ENCODE results near the gene ATP10A. TPM values are rescaled to one million over a fixed set of nuclear protein-coding genes. Genes with fewer than 3 reads are reported as not detected.

ATP10A gene
- total and polyA plus RNA-seq, 9 of the 15 experiments (the other 6 are each of a cell fraction or from before 2014, with no cell fraction given), result 0.09 TPM; not detected in 8

DNA sequence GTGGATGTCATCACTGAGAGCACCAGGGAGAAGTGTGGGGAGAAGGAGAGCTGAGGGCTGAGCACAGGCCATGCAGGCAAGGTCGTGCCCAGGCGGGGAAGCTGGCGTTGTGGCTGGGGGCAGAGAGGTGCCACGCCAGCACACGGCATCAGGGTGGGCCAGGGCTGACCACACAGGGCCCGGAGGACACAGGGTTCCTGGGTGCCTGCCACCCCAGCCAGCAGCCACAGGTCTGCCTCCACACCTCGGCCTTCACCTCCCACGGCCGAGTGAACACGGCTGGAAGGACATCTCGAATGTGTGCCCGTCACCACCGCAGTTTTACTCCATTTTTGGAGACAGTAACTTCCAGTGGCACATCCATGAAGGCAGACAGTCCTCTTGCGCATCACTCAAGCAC lies 77.1 kb downstream of the ATP10A start:
- ATAC-seq (no peak), FAIRE-seq (no peak), DNase-seq (ENCODE audit: extremely low read depth in 1 of 4, low spot score in 3 of 4) (no peak)
- ChIA-PET CTCF (ENCODE audit: low intra/inter-chr PET ratio) (interaction anchor here (0.7 kb wide), 1 partner anchor 25 kb away, joined by 3 read pairs; no protein-coding TSS in a partner anchor), POLR2A (no interaction called here)
- Histone ChIP-seq H3K27me3 (ENCODE audit: control insufficient read depth in 2 of 2, insufficient read depth in 2 of 2, low read length in 2 of 2) (peaks cover 0 to 4% of the 10 kb centered on the region in 2 experiments; a peak in 1 of 5 replicates), H2AFZ (ENCODE audit: low read depth, low read length) (0 out of 2 replicates have a peak overlapping the region, but pooled peaks have one; percentile 32), H3K4me2 (ENCODE audit: insufficient read depth, low read length) (no peak overlapping the region), H3K27ac (ENCODE audit: extremely low read depth, low read depth, low read length) (no peak overlapping the region), H3K36me3 (ENCODE audit: control insufficient read depth, insufficient read depth, low read length) (no peaks in the 10 kb centered on the region), H3K9me3 (replicated peaks; ENCODE audit: control insufficient read depth, insufficient read depth, low read depth, low read length) (no peaks in the 10 kb centered on the region), H3K9me1 (ENCODE audit: control insufficient read depth, insufficient read depth, low read length) (no peaks in the 10 kb centered on the region), H3K79me2 (ENCODE audit: control insufficient read depth, insufficient read depth, low read length) (no peaks in the 10 kb centered on the region), H4K20me1 (replicated peaks; ENCODE audit: control insufficient read depth, insufficient read depth, low read length) (no peaks in the 10 kb centered on the region), H3K4me3 (no peak overlapping the region), H3K4me1 (replicated peaks in 1 of 2; ENCODE audit: control insufficient read depth in 2 of 2, insufficient read depth in 2 of 2, low read length in 2 of 2) (peaks cover 8 to 11% of the 10 kb centered on the region in 2 experiments; a peak in 3 of 5 replicates), H3K9ac (ENCODE audit: insufficient read depth in 1 of 2, low read depth in 2 of 2, low read length in 2 of 2) (no peak overlapping the region; a peak in 1 of 4 replicates)
- no TSS peak for BruUV-seq (replicated peaks)
- no peak for TF ChIP-seq FOXO4 (CRISPR knock-in tag; IDR thresholded peaks at IDR 0.05)
- no peak for TF ChIP-seq ZNF77 (CRISPR knock-in tag; IDR thresholded peaks at IDR 0.05)
- no peak for TF ChIP-seq HDAC6 (IDR thresholded peaks at IDR 0.05; ENCODE audit: low read depth, low read length)
- TF ChIP-seq ZFX (CRISPR knock-in tag; IDR thresholded peaks at IDR 0.05), result no peak
- TF ChIP-seq, protein P1, sequence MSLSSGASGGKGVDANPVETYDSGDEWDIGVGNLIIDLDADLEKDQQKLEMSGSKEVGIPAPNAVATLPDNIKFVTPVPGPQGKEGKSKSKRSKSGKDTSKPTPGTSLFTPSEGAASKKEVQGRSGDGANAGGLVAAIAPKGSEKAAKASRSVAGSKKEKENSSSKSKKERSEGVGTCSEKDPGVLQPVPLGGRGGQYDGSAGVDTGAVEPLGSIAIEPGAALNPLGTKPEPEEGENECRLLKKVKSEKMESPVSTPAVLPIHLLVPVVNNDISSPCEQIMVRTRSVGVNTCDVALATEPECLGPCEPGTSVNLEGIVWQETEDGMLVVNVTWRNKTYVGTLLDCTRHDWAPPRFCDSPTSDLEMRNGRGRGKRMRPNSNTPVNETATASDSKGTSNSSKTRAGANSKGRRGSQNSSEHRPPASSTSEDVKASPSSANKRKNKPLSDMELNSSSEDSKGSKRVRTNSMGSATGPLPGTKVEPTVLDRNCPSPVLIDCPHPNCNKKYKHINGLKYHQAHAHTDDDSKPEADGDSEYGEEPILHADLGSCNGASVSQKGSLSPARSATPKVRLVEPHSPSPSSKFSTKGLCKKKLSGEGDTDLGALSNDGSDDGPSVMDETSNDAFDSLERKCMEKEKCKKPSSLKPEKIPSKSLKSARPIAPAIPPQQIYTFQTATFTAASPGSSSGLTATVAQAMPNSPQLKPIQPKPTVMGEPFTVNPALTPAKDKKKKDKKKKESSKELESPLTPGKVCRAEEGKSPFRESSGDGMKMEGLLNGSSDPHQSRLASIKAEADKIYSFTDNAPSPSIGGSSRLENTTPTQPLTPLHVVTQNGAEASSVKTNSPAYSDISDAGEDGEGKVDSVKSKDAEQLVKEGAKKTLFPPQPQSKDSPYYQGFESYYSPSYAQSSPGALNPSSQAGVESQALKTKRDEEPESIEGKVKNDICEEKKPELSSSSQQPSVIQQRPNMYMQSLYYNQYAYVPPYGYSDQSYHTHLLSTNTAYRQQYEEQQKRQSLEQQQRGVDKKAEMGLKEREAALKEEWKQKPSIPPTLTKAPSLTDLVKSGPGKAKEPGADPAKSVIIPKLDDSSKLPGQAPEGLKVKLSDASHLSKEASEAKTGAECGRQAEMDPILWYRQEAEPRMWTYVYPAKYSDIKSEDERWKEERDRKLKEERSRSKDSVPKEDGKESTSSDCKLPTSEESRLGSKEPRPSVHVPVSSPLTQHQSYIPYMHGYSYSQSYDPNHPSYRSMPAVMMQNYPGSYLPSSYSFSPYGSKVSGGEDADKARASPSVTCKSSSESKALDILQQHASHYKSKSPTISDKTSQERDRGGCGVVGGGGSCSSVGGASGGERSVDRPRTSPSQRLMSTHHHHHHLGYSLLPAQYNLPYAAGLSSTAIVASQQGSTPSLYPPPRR (CRISPR knock-in tag; IDR thresholded peaks at IDR 0.05; ENCODE audit: borderline replicate concordance), result no peak
- TF ChIP-seq ZNF3 (CRISPR knock-in tag; IDR thresholded peaks at IDR 0.05), result no peak
- TF ChIP-seq, protein P2, sequence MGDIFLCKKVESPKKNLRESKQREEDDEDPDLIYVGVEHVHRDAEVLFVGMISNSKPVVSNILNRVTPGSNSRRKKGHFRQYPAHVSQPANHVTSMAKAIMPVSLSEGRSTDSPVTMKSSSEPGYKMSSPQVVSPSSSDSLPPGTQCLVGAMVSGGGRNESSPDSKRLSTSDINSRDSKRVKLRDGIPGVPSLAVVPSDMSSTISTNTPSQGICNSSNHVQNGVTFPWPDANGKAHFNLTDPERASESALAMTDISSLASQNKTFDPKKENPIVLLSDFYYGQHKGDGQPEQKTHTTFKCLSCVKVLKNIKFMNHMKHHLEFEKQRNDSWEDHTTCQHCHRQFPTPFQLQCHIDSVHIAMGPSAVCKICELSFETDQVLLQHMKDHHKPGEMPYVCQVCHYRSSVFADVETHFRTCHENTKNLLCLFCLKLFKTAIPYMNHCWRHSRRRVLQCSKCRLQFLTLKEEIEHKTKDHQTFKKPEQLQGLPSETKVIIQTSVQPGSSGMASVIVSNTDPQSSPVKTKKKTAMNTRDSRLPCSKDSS (IDR thresholded peaks at IDR 0.05; ENCODE audit: low read depth, partially characterized antibody), result no peak
- TF ChIP-seq KLF13 (tag; IDR thresholded peaks at IDR 0.05; ENCODE audit: borderline replicate concordance, low read depth), result no peak
- TF ChIP-seq SMARCA4 (IDR thresholded peaks at IDR 0.05), result no peak
- in situ Hi-C loops (cut with MboI), result no loop called here
- intact Hi-C loops (cut with micrococcal nuclease), result no loop called here
- 23% methylated on average over 13 of the region's 14 CpGs for WGBS (ENCODE audit: insufficient coverage, low coverage, missing lambda C conversion rate)
